GM21390 (cell line): ENCODE measurements around the gene IBTK.
"Not testable (repeated sequence)": the region's sequence is repeated elsewhere in the genome, so short reads cannot be mapped to it uniquely, and the experiment has no call there.

Experiments
- ATAC-seq: cut with Tn5 transposase; IDR thresholded peaks from one replicate; pipeline ENCODE4 v1.9.1; 2021; ENCODE audit not compliant: unreplicated experiment

Gene IBTK

GRCh38 chr6:82246802-82247504 lies 591 bp downstream of the IBTK start:
- ATAC-seq, result peak; percentile 49

- no peak for ATAC-seq
Measured at GRCh38 chr6:82246370-82246769, 1.2 kb downstream of the IBTK start.

GRCh38 chr6:82245376-82245775 lies 2.2 kb downstream of the IBTK start:
- no peak for ATAC-seq

GRCh38 chr6:82243884-82244283 lies 3.7 kb downstream of the IBTK start:
- ATAC-seq, result no peak

GRCh38 chr6:82240186-82240585 lies 7.4 kb downstream of the IBTK start:
- no peak for ATAC-seq

GRCh38 chr6:82239597-82239996 lies 7.9 kb downstream of the IBTK start:
- no peak for ATAC-seq

GRCh38 chr6:82237013-82237412 lies 10.5 kb downstream of the IBTK start:
- no peak for ATAC-seq

GRCh38 chr6:82227770-82228169 lies 19.8 kb downstream of the IBTK start:
- peak; percentile 94 for ATAC-seq

- ATAC-seq, result no peak
Measured at GRCh38 chr6:82220167-82220566, 27.4 kb downstream of the IBTK start.

- peak; percentile 93 for ATAC-seq
Measured at GRCh38 chr6:82217018-82217586, 30.4 kb downstream of the IBTK start.

GRCh38 chr6:82216549-82216948 lies 31.0 kb downstream of the IBTK start:
- ATAC-seq, result no peak

GRCh38 chr6:82211326-82211725 lies 36.2 kb downstream of the IBTK start:
- ATAC-seq, result no peak

GRCh38 chr6:82208913-82209312 lies 38.6 kb downstream of the IBTK start:
- no peak for ATAC-seq

GRCh38 chr6:82205930-82206392 lies 41.6 kb downstream of the IBTK start:
- no peak for ATAC-seq

- ATAC-seq, result no peak
Measured at GRCh38 chr6:82204020-82204419, 43.5 kb downstream of the IBTK start.

GRCh38 chr6:82197784-82198183 lies 49.8 kb downstream of the IBTK start:
- ATAC-seq, result no peak

- not testable (repeated sequence) for ATAC-seq
Measured at GRCh38 chr6:82197245-82197644, 50.3 kb downstream of the IBTK start.

GRCh38 chr6:82196161-82196560 lies 51.4 kb downstream of the IBTK start:
- no peak for ATAC-seq

GRCh38 chr6:82195619-82196018 lies 51.9 kb downstream of the IBTK start:
- no peak for ATAC-seq

- ATAC-seq, result no peak
Measured at GRCh38 chr6:82185948-82186535, 61.5 kb downstream of the IBTK start.

GRCh38 chr6:82183642-82184282 lies 63.8 kb downstream of the IBTK start:
- ATAC-seq, result no peak

- ATAC-seq, result no peak
Measured at GRCh38 chr6:82182756-82183155, 64.8 kb downstream of the IBTK start.
